ENCODE data around the gene RAB44.

GRCh38 chr6:36676141-36677058 is 21.2 kb upstream of the RAB44 start:
- TF ChIP-seq POLR2A (IDR thresholded peaks at IDR 0.05): no peak
- TF ChIP-seq CTCF (IDR thresholded peaks at IDR 0.05): no peak

Data from lower leg skin (tissue), 3 donors.